Right lobe of liver (tissue), 6 donors: Measurements from ENCODE around the gene MPZL1. TPM values are rescaled to one million over a fixed set of nuclear protein-coding genes. Genes with fewer than 3 reads are reported as not detected.

Source experiments
- ATAC-seq, 4 donors: fragments of 200-7000 bp; cut with Tn5 transposase; one replicate each; pipeline ENCODE4 v1.9.1; 2020; ENCODE audit warnings: mild to moderate bottlenecking in 4 of 4, moderate library complexity in 4 of 4
- DNase-seq, 3 donors: peaks; one replicate each; pipeline ENCODE4 v3.0.0-alpha.2; 2020
- H3K27ac ChIP-seq, 3 donors: fragments of 200-600 bp; one replicate each; pipeline ENCODE4 v1.8.0; 2022
- H3K27me3 ChIP-seq, 2 donors: fragments of 200-600 bp; one replicate each; pipeline ENCODE4 v1.8.0; 2022
- H3K36me3 ChIP-seq, 4 donors: fragments of 200-600 bp; sonication (generic) in 1 of 4; one replicate each; pipeline versions ENCODE4 v1.5.1 to v1.8.0; 2017 to 2022; ENCODE audit warnings: control low read depth in 1 of 4
- H3K4me1 ChIP-seq, 4 donors: fragments of 200-600 bp; sonication (generic) in 1 of 4; one replicate each; pipeline versions ENCODE4 v1.5.1 to v1.8.0; 2017 to 2022; ENCODE audit warnings: control low read depth in 1 of 4
- H3K4me3 ChIP-seq, 3 donors: fragments of 200-600 bp; one replicate each; pipeline ENCODE4 v1.8.0; 2022
- H3K9me3 ChIP-seq, 4 donors: fragments of 200-600 bp; sonication (generic) in 1 of 4; one replicate each; pipeline versions ENCODE4 v1.5.1 to v1.8.0; 2017 to 2022; ENCODE audit warnings: control low read depth in 1 of 4
- CTCF ChIP-seq, 4 donors: fragments of 200-600 bp in 3 of 4; fragments of 450-650 bp in 1 of 4; IDR thresholded peaks; one replicate each; pipeline versions ENCODE4 v1.5.1 to v1.8.0; 2016 to 2022; ENCODE audit warnings: antibody characterized with exemption in 4 of 4, mild to moderate bottlenecking in 2 of 4
- POLR2A ChIP-seq: fragments of 450-650 bp; IDR thresholded peaks from one replicate; pipeline ENCODE4 v1.6.1; 2017; ENCODE audit warnings: antibody characterized with exemption, mild to moderate bottlenecking
- WGBS: methylation state at CpG from one replicate; pipeline ENCODE4 v1.1.6; 2018; ENCODE audit warnings: low coverage, low lambda C conversion rate; ENCODE audit not compliant: insufficient coverage; ENCODE audit errors: missing lambda C conversion rate; 5-methylcytosine and 5-hydroxymethylcytosine counted together
- intact Hi-C, 2 donors: fragments of 100-400 bp; cut with DNase I; formaldehyde crosslinking; loops; one replicate each; pipeline versions ENCODE4 v1.11.2 to v1.14.1; 2022
- total RNA-seq, 6 experiments: library from RNA; depleted of rRNA in 2 of 6; stranded (reverse); fragments of >200 nt in 2 of 6; fragmentation: NEBNext Ultra II Directional in 3 of 6; extraction: Animal tissue kit (Norgen Biotek cat#: 25700) in 3 of 6; gene quantifications; one replicate each; pipeline versions ENCODE4 v1.1.0 to v1.2.4, GENCODE V29; 2016 to 2023
- donor health status: DM: no; HTN: yes; CAD: no.
- donor health status: DM: no; HTN: no; CAD: no.
- donor health status: DM: no; HTN: no; CAD: no.
- donor health status: DM: no; HTN: yes; CAD: no.
- donor health status: DM: no; HTN: yes; CAD: no.

MPZL1 gene
- total RNA-seq, 6 experiments from 2014 or later: 15.7 to 43.3 (median 18.9) TPM

- DNase-seq (no peak), ATAC-seq (no peak)
- no peaks in the 10 kb centered on the region for H3K36me3 ChIP-seq
- intact Hi-C loops: loop anchor here in 1 of 2 donors (10.0 kb wide), 1 partner anchor 85 kb away; no protein-coding TSS in a partner anchor
- H3K9me3 ChIP-seq: no peaks in the 10 kb centered on the region
- TF ChIP-seq POLR2A: no peak
- TF ChIP-seq CTCF (IDR thresholded peaks at IDR 0.05): no peak
- H3K27me3 ChIP-seq: no peaks in the 10 kb centered on the region
- H3K4me1 ChIP-seq: no peaks in the 10 kb centered on the region
- H3K4me3 ChIP-seq: no peak overlapping the region
- H3K27ac ChIP-seq: no peak overlapping the region
- 42% methylated on average over 5 of the region's 5 CpGs for WGBS
Observed at GRCh38 chr1:167689567-167689920, 32.2 kb upstream of the MPZL1 start.

GRCh38 chr1:167690053-167690452 is 31.7 kb upstream of the MPZL1 start:
- TF ChIP-seq CTCF (IDR thresholded peaks at IDR 0.05) (no peak), POLR2A (no peak)
- Histone ChIP-seq H3K27ac (no peak overlapping the region), H3K4me3 (no peak overlapping the region), H3K4me1 (no peaks in the 10 kb centered on the region), H3K36me3 (no peaks in the 10 kb centered on the region), H3K9me3 (no peaks in the 10 kb centered on the region), H3K27me3 (no peaks in the 10 kb centered on the region)
- ATAC-seq (no peak), DNase-seq (no peak)
- intact Hi-C loops: no loop called here
- 66% methylated on average over 4 of the region's 4 CpGs for WGBS

- TF ChIP-seq POLR2A (no peak), CTCF (IDR thresholded peaks at IDR 0.05) (no peak)
- DNase-seq: no peak
- Histone ChIP-seq H3K36me3 (peaks cover 0 to 2% (median 0%) of the 10 kb centered on the region in 4 donors), H3K9me3 (no peaks in the 10 kb centered on the region), H3K4me1 (no peaks in the 10 kb centered on the region), H3K4me3 (no peak overlapping the region), H3K27ac (no peak overlapping the region), H3K27me3 (no peaks in the 10 kb centered on the region)
- intact Hi-C loops: no loop called here
- no peak for ATAC-seq
- 93% methylated on average over 2 of the region's 7 CpGs for WGBS
Observed at GRCh38 chr1:167693425-167694045, 28.2 kb upstream of the MPZL1 start.

GRCh38 chr1:167694691-167695090 is 27.1 kb upstream of the MPZL1 start:
- H3K36me3 ChIP-seq: peaks cover 0 to 2% (median 0%) of the 10 kb centered on the region in 4 donors
- intact Hi-C loops: no loop called here

More at GRCh38 chr1:167694691-167695090, 27.1 kb upstream of the MPZL1 start:
- Histone ChIP-seq H3K27me3 (no peaks in the 10 kb centered on the region), H3K4me3 (no peak overlapping the region), H3K27ac (no peak overlapping the region), H3K9me3 (no peaks in the 10 kb centered on the region), H3K4me1 (no peaks in the 10 kb centered on the region)
- ATAC-seq (no peak), DNase-seq (no peak)
- TF ChIP-seq POLR2A: no peak
- TF ChIP-seq CTCF (IDR thresholded peaks at IDR 0.05): no peak
- 72% methylated on average over 2 of the region's 2 CpGs for WGBS
